HCT116 (cell line): ENCODE measurements around the gene CORO2A.

ENCODE experiments used
- ATF3 ChIP-seq: IDR thresholded peaks from 2 replicates; pipeline ENCODE4 v1.6.1; 2012
- CBX3 ChIP-seq: IDR thresholded peaks from 2 replicates; pipeline ENCODE4 v1.6.1; 2012; ENCODE audit warnings: low read depth
- CTCF ChIP-seq, 3 experiments: fragments of 200-600 bp in 1 of 3; sonication (generic) in 1 of 3; IDR thresholded peaks in 2 of 3; conservative IDR thresholded peaks in 1 of 3; 2 replicates each; pipeline ENCODE4 v1.5.1; 2012 to 2017; ENCODE audit warnings: low read depth in 2 of 3, low read length in 2 of 3, antibody characterized with exemption in 1 of 3, borderline replicate concordance in 1 of 3, control low read depth in 1 of 3, mild to moderate bottlenecking in 1 of 3, mixed read lengths in 1 of 3, mixed run types in 1 of 3, moderate library complexity in 1 of 3; ENCODE audit not compliant: insufficient read depth in 1 of 3
- ELF1 ChIP-seq: IDR thresholded peaks from 2 replicates; pipeline ENCODE4 v1.6.1; 2012; ENCODE audit warnings: low read depth, borderline replicate concordance
- EZH2 ChIP-seq: fragments of 200-600 bp; sonication (generic); IDR thresholded peaks from 2 replicates; pipeline ENCODE4 v1.6.1; 2017; ENCODE audit warnings: antibody characterized with exemption, mixed run types
- EZH2phosphoT487 ChIP-seq: fragments of 200-600 bp; IDR thresholded peaks from 2 replicates; pipeline ENCODE4 v1.6.1; 2018; ENCODE audit warnings: antibody characterized with exemption, borderline replicate concordance
- FOSL1 ChIP-seq: IDR thresholded peaks from 2 replicates; pipeline ENCODE4 v1.6.1; 2012; ENCODE audit warnings: low read depth
- MAX ChIP-seq: IDR thresholded peaks from 2 replicates; pipeline ENCODE4 v1.6.1; 2012
- POLR2A ChIP-seq: IDR thresholded peaks from 2 replicates; pipeline ENCODE4 v1.7.0; 2011; ENCODE audit warnings: borderline replicate concordance; ENCODE audit not compliant: insufficient read depth, insufficient read length; ENCODE audit errors: extremely low read depth
- POLR2AphosphoS5 ChIP-seq: IDR thresholded peaks from 2 replicates; pipeline ENCODE4 v1.6.1; 2011; ENCODE audit warnings: mild to moderate bottlenecking, low read depth, low read length, moderate library complexity
- REST ChIP-seq: IDR thresholded peaks from 2 replicates; pipeline ENCODE4 v1.6.1; 2012; ENCODE audit warnings: low read depth
- SRF ChIP-seq: IDR thresholded peaks from 2 replicates; pipeline ENCODE4 v1.6.1; 2012; ENCODE audit warnings: low read depth
- YY1 ChIP-seq: IDR thresholded peaks from 2 replicates; pipeline ENCODE4 v1.6.1; 2011; ENCODE audit warnings: low read length, low read depth, moderate library complexity, mild to moderate bottlenecking; ENCODE audit not compliant: insufficient replicate concordance; ENCODE audit errors: extremely low read depth
- ZNF274 ChIP-seq: fragments of 200-500 bp; sonication (Bioruptor generic); IDR thresholded peaks from 2 replicates; pipeline ENCODE4 v1.6.1; 2014; ENCODE audit warnings: mild to moderate bottlenecking, low read depth, low read length, inconsistent platforms

- TF ChIP-seq ZNF274 (no peak), CTCF (IDR thresholded peaks at IDR 0.05 in 2 of 3, conservative IDR thresholded peaks at IDR 0.05 in 1 of 3; ENCODE audit: borderline replicate concordance in 1 of 3, insufficient read depth in 1 of 3, low read depth in 2 of 3, low read length in 2 of 3) (no peak), EZH2 (no peak), YY1 (no peak), MAX (no peak), ELF1 (no peak), POLR2A (no peak), ATF3 (no peak), EZH2phosphoT487 (no peak), REST (no peak), POLR2AphosphoS5 (no peak), FOSL1 (no peak), CBX3 (no peak), SRF (no peak)
These were observed 24.2 kb downstream of the CORO2A start for GRCh38 chr9:98168153-98168780.
